Right lobe of liver (tissue), 6 donors: ENCODE measurements around the gene SNX11. TPM values are rescaled to one million over a fixed set of nuclear protein-coding genes. Genes with fewer than 3 reads are reported as not detected.
A peak's percentile ranks its signal among the peaks of the same experiment; 100 is the strongest.

ENCODE experiments used
- ATAC-seq, 4 donors: fragments of 200-7000 bp; cut with Tn5 transposase; one replicate each; pipeline ENCODE4 v1.9.1; 2020; ENCODE audit warnings: mild to moderate bottlenecking in 4 of 4, moderate library complexity in 4 of 4
- DNase-seq, 3 donors: peaks; one replicate each; pipeline ENCODE4 v3.0.0-alpha.2; 2020
- H3K27ac ChIP-seq, 3 donors: fragments of 200-600 bp; one replicate each; pipeline ENCODE4 v1.8.0; 2022
- H3K27me3 ChIP-seq, 2 donors: fragments of 200-600 bp; one replicate each; pipeline ENCODE4 v1.8.0; 2022
- H3K36me3 ChIP-seq, 4 donors: fragments of 200-600 bp; sonication (generic) in 1 of 4; one replicate each; pipeline versions ENCODE4 v1.5.1 to v1.8.0; 2017 to 2022; ENCODE audit warnings: control low read depth in 1 of 4
- H3K4me1 ChIP-seq, 4 donors: fragments of 200-600 bp; sonication (generic) in 1 of 4; one replicate each; pipeline versions ENCODE4 v1.5.1 to v1.8.0; 2017 to 2022; ENCODE audit warnings: control low read depth in 1 of 4
- H3K4me3 ChIP-seq, 3 donors: fragments of 200-600 bp; one replicate each; pipeline ENCODE4 v1.8.0; 2022
- H3K9me3 ChIP-seq, 4 donors: fragments of 200-600 bp; sonication (generic) in 1 of 4; one replicate each; pipeline versions ENCODE4 v1.5.1 to v1.8.0; 2017 to 2022; ENCODE audit warnings: control low read depth in 1 of 4
- POLR2A ChIP-seq: fragments of 450-650 bp; IDR thresholded peaks from one replicate; pipeline ENCODE4 v1.6.1; 2017; ENCODE audit warnings: antibody characterized with exemption, mild to moderate bottlenecking
- WGBS: methylation state at CpG from one replicate; pipeline ENCODE4 v1.1.6; 2018; ENCODE audit warnings: low coverage, low lambda C conversion rate; ENCODE audit not compliant: insufficient coverage; ENCODE audit errors: missing lambda C conversion rate; 5-methylcytosine and 5-hydroxymethylcytosine counted together
- intact Hi-C, 2 donors: fragments of 100-400 bp; cut with DNase I; formaldehyde crosslinking; loops; one replicate each; pipeline versions ENCODE4 v1.11.2 to v1.14.1; 2022
- total RNA-seq, 6 experiments: library from RNA; depleted of rRNA in 2 of 6; stranded (reverse); fragments of >200 nt in 2 of 6; fragmentation: NEBNext Ultra II Directional in 3 of 6; extraction: Animal tissue kit (Norgen Biotek cat#: 25700) in 3 of 6; gene quantifications; one replicate each; pipeline versions ENCODE4 v1.1.0 to v1.2.4, GENCODE V29; 2016 to 2023
- TF ChIP-seq, protein P1 (sequence below), 4 donors: fragments of 200-600 bp in 3 of 4; fragments of 450-650 bp in 1 of 4; IDR thresholded peaks; one replicate each; pipeline versions ENCODE4 v1.5.1 to v1.8.0; 2016 to 2022; ENCODE audit warnings: antibody characterized with exemption in 4 of 4, mild to moderate bottlenecking in 2 of 4
- donor health status: DM: no; HTN: yes; CAD: no.
- donor health status: DM: no; HTN: no; CAD: no.
- donor health status: DM: no; HTN: no; CAD: no.
- donor health status: DM: no; HTN: yes; CAD: no.
- donor health status: DM: no; HTN: yes; CAD: no.

SNX11 gene
- total RNA-seq, 6 experiments from 2014 or later = 7.2 to 11.7 (median 9.2) TPM

DNA sequence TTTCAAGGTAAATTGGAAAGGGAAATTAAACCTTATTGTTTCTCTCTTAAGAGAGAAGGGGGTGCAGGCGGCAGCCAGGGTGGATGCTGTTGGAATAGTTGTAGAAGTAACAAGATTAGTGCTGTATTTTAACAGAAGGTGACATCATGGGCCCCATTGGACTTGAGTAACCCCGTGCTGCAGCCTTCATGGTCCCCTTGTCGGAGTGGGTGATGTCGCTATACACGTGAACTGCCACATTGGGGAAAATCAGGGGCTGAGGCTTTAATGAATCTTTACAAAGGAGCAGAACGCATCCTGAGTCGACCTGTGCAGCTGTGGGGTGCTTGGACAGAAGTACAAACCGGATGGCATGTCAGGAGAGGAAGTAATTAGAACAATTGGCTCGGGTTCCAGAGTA lies 3.2 kb downstream of the SNX11 start:
- peaks cover 0 to 12% (median 0%) of the 10 kb centered on the region in 4 donors for H3K4me1 ChIP-seq
- peaks cover 0 to 8% (median 0%) of the 10 kb centered on the region in 4 donors for H3K36me3 ChIP-seq
- ATAC-seq (no peak), DNase-seq (no peak)
- H3K9me3 ChIP-seq = no peaks in the 10 kb centered on the region
- WGBS = 81% methylated on average over 9 of the region's 9 CpGs
- H3K27ac ChIP-seq = no peak overlapping the region
- no peak overlapping the region for H3K4me3 ChIP-seq
- intact Hi-C loops = no loop called here
- no peaks in the 10 kb centered on the region for H3K27me3 ChIP-seq
- TF ChIP-seq, protein P1, sequence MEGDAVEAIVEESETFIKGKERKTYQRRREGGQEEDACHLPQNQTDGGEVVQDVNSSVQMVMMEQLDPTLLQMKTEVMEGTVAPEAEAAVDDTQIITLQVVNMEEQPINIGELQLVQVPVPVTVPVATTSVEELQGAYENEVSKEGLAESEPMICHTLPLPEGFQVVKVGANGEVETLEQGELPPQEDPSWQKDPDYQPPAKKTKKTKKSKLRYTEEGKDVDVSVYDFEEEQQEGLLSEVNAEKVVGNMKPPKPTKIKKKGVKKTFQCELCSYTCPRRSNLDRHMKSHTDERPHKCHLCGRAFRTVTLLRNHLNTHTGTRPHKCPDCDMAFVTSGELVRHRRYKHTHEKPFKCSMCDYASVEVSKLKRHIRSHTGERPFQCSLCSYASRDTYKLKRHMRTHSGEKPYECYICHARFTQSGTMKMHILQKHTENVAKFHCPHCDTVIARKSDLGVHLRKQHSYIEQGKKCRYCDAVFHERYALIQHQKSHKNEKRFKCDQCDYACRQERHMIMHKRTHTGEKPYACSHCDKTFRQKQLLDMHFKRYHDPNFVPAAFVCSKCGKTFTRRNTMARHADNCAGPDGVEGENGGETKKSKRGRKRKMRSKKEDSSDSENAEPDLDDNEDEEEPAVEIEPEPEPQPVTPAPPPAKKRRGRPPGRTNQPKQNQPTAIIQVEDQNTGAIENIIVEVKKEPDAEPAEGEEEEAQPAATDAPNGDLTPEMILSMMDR (IDR thresholded peaks at IDR 0.05) = no peak
- TF ChIP-seq POLR2A = no peak

DNA sequence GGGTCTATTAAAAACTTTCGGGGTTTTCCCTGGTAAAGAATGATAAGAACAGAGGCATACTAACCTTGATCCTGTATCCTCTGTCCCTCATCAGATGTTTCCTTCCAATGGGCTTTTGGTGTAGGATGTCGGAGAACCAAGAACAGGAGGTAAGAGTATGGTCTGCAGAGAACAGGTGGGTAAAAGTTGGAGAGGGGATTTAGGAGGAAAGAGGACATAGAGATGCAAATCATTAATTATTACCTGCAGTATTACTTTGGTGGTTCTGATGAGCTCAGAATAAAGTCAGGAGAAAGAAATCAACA lies 4.3 kb downstream of the SNX11 start:
- Histone ChIP-seq H3K4me1 (peaks cover 0 to 12% (median 0%) of the 10 kb centered on the region in 4 donors), H3K36me3 (peaks cover 0 to 17% (median 0%) of the 10 kb centered on the region in 4 donors), H3K4me3 (no peak overlapping the region), H3K27ac (no peak overlapping the region), H3K27me3 (no peaks in the 10 kb centered on the region), H3K9me3 (no peaks in the 10 kb centered on the region)
- DNase-seq (no peak), ATAC-seq (no peak)
- 78% methylated on average over 2 of the region's 2 CpGs for WGBS
- TF ChIP-seq, protein P1 (IDR thresholded peaks at IDR 0.05) = no peak
- no peak for TF ChIP-seq POLR2A
- intact Hi-C loops = no loop called here

DNA sequence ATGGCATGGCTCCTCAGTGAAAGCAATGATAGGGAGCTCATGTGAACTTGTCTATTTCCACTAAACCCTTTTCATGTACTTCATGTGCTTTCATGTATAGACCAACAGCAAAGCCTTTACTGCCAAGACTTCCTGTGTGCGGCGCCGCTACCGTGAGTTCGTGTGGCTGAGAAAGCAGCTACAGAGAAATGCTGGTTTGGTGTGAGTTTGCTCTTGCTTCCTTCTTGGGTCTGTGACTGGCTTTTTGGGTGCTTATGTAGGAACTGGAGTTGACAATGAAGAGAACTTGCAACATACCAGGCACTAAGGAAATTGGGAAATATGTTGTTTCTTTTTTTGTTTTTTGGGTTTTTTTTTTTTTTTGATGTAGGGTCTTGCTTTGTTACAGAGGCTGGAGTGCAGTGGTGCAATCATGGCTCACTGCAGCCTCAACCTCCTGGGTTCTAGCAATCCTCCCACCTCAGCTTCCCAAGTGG lies 5.7 kb downstream of the SNX11 start:
- no peaks in the 10 kb centered on the region for H3K27me3 ChIP-seq
- H3K9me3 ChIP-seq = no peaks in the 10 kb centered on the region
- peaks cover 0 to 10% (median 0%) of the 10 kb centered on the region in 4 donors for H3K4me1 ChIP-seq
- peak overlapping the region in 2 of 3 donors; percentile 9 to 49 for H3K27ac ChIP-seq
- WGBS = 66% methylated on average over 5 of the region's 5 CpGs
- peaks cover 0 to 25% (median 2%) of the 10 kb centered on the region in 4 donors for H3K36me3 ChIP-seq
- TF ChIP-seq, protein P1 (IDR thresholded peaks at IDR 0.05) = no peak
- TF ChIP-seq POLR2A = peak; percentile 38
- intact Hi-C loops = no loop called here
- ATAC-seq (peak; percentile 49 to 78 (median 54)), DNase-seq (peak in 1 of 3 donors; percentile 59)
- H3K4me3 ChIP-seq = no peak overlapping the region

DNA sequence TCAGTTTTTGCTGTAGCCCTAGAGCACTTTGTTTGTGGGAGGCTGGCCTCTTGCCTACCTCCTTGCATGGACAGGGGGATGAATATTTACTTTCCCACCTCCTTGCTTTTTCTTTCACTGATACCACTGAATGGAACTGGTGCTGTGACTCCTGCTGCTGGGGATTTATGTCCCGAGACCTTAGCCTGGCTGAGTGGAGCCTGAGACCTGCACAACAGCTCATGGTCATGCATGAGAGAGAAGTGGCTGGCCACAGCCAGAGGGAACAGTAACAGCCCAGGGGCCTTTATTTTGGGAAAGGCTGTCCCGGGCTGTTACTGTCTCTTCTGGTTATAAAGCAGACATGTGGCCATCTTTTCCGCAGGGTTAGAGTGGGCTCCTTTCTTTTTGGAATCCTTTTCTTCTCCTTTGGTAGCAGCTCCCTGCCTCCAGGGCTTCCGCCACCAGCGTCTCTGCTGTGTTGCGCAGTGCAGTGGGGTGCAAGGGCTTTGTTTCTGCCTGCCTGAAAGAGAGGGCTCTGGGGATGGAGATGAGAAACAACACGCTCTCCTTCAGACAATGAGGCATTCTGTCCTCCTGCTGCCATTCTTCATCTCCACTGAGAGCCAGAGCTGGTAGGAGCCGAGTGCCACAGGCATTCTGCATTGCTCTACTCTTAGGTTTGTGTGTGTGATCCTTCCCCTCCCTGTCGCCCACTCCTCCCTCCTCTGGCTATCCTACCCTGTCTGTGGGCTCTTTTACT lies 14.5 kb downstream of the SNX11 start:
- no peak for TF ChIP-seq POLR2A
- TF ChIP-seq, protein P1 (IDR thresholded peaks at IDR 0.05) = no peak
- no peaks in the 10 kb centered on the region for H3K4me1 ChIP-seq
- ATAC-seq (no peak), DNase-seq (no peak)
- no peaks in the 10 kb centered on the region for H3K9me3 ChIP-seq
- H3K27ac ChIP-seq = no peak overlapping the region
- intact Hi-C loops = no loop called here
- H3K4me3 ChIP-seq = no peak overlapping the region
- H3K36me3 ChIP-seq = peaks cover 0 to 47% (median 15%) of the 10 kb centered on the region in 4 donors
- H3K27me3 ChIP-seq = no peaks in the 10 kb centered on the region
- WGBS = 77% methylated on average over 5 of the region's 9 CpGs
